DOHH2 (cell line): ENCODE data around the gene PLEKHG5.

ENCODE experiments used
- EZH2phosphoT487 ChIP-seq: fragments of 200-600 bp; sonication (generic); IDR thresholded peaks from 2 replicates; pipeline ENCODE4 v1.6.1; 2017; ENCODE audit warnings: borderline replicate concordance, mild to moderate bottlenecking, antibody characterized with exemption, low read length, moderate library complexity, mixed read lengths
- TF ChIP-seq, protein P1 (sequence below): fragments of 200-600 bp; sonication (generic); IDR thresholded peaks from one replicate; pipeline ENCODE4 v1.5.1; 2014; ENCODE audit warnings: antibody characterized with exemption, mild to moderate bottlenecking, low read depth, low read length; ENCODE audit not compliant: poor library complexity, severe bottlenecking

DNA sequence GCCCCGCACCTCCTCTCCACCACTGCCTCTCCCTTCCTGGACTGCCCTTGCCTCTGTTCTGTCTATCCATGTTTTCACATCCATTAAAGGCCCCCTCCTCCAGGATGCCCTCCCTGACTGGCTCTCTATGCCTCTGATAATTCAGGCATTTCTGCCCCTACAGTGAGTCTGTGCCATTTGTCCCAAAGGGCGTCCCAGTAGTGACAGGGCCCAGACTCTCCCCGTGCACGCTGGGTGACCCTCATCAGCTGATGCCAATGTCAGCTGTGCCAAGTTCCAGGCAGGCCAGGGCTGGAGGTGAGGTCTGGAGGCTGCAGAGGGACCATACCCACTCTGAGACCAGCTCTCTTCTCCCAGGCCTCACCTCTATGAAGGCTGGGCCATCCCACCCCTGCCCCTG is 3.2 kb upstream of the PLEKHG5 start:
- TF ChIP-seq, protein P1, sequence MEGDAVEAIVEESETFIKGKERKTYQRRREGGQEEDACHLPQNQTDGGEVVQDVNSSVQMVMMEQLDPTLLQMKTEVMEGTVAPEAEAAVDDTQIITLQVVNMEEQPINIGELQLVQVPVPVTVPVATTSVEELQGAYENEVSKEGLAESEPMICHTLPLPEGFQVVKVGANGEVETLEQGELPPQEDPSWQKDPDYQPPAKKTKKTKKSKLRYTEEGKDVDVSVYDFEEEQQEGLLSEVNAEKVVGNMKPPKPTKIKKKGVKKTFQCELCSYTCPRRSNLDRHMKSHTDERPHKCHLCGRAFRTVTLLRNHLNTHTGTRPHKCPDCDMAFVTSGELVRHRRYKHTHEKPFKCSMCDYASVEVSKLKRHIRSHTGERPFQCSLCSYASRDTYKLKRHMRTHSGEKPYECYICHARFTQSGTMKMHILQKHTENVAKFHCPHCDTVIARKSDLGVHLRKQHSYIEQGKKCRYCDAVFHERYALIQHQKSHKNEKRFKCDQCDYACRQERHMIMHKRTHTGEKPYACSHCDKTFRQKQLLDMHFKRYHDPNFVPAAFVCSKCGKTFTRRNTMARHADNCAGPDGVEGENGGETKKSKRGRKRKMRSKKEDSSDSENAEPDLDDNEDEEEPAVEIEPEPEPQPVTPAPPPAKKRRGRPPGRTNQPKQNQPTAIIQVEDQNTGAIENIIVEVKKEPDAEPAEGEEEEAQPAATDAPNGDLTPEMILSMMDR = no peak
- TF ChIP-seq EZH2phosphoT487 = no peak
